D721Med (cell line): ENCODE data around the gene KCNIP1.
"Not testable (repeated sequence)": the region's sequence is repeated elsewhere in the genome, so short reads cannot be mapped to it uniquely, and the experiment has no call there.

Experiments
- DNase-seq: peaks from one replicate; pipeline ENCODE4 v3.0.0; 2011; ENCODE audit warnings: low spot score; ENCODE audit not compliant: insufficient read length
- FAIRE-seq: peaks from 2 replicates; lab custom pipeline; 2011; peaks lifted over from hg19 to GRCh38; lab: Jason Lieb, UNC
- TF ChIP-seq, protein P1 (sequence below): IDR thresholded peaks from 2 replicates; pipeline ENCODE4 v1.5.1; 2012; ENCODE audit warnings: mild to moderate bottlenecking, control low read depth; ENCODE audit not compliant: insufficient read depth; ENCODE audit errors: missing control alignments

KCNIP1 gene

DNA sequence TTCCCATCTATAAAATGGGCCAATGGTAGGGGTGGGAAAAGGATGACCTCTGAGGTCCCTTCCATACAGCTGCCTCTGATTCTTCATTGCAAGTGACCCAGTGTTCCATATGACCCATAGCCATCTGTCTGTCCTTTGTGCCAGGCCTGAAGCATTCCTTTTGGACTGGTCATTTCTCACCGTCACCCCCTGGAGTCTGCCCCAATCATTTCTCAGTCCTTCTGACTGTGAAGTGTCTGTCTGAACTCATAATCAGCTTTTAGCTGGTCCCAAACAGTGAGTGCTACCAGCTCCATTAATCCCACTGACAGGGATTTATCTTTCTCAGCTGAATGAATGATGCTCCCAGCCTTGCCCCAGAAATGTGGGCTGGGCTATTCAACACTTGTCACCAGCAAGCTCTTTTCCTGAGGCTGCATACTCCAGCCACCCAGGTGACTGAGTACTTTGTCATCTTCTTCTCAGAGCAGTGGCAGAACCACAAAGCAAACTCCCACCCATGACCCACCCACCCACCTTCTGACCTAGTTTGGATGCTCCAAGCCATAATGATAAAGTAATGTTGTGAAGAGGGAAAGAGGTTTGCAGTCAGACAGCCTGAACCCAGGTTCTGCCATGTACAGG lies 37.4 kb downstream of the KCNIP1 start:
- TF ChIP-seq, protein P1, sequence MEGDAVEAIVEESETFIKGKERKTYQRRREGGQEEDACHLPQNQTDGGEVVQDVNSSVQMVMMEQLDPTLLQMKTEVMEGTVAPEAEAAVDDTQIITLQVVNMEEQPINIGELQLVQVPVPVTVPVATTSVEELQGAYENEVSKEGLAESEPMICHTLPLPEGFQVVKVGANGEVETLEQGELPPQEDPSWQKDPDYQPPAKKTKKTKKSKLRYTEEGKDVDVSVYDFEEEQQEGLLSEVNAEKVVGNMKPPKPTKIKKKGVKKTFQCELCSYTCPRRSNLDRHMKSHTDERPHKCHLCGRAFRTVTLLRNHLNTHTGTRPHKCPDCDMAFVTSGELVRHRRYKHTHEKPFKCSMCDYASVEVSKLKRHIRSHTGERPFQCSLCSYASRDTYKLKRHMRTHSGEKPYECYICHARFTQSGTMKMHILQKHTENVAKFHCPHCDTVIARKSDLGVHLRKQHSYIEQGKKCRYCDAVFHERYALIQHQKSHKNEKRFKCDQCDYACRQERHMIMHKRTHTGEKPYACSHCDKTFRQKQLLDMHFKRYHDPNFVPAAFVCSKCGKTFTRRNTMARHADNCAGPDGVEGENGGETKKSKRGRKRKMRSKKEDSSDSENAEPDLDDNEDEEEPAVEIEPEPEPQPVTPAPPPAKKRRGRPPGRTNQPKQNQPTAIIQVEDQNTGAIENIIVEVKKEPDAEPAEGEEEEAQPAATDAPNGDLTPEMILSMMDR = no peak
- DNase-seq (no peak), FAIRE-seq (no peak)

DNA sequence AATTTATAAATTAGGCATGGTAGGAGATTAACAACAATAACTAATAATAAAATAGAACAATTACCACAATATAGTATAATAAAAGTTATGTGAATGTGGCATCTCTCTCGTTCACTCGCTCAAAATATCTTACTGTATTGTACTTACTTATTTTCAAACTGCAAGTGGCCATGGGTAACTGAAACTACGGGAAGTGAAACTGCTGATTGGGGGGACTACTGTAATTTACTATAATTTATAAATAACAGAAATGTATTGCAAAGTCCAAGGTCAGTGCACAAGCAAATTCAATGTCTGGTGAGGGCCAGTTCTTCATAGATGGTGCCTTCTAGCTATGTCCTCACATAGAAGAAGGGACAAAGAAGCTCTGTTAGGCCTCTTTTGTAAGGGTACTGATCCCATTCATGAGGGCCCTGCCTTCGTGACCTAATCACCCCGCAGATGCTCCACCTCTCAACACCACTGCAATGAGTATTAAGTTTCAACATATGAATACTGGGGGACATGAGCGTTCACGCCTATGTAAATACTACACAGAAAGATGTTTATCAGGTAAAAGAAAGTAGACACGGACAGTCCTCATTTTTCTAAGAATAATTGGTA lies 39.0 kb downstream of the KCNIP1 start:
- no peak for DNase-seq
- FAIRE-seq = no peak
- TF ChIP-seq, protein P1 = no peak

DNA sequence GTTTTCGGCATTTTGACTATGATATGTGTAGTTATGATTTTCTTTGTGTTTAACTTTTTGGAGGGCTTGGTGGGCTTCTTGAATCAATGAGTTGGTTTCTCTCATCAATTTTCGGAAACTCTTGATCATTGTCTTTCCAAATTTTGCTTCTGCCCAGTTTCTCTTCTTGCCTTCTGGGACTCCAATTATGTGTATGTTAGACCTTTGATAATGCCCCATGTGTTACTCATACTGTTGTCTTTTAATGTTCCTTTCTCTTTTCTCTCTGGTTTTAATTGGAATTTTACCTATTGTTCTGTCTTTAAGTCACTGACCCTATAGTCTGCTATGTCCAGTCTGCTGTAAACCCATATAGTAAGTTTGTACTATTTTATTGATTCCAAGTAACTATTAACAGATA lies 41.5 kb downstream of the KCNIP1 start:
- DNase-seq (no peak), FAIRE-seq (no peak)
- TF ChIP-seq, protein P1 = no peak

DNA sequence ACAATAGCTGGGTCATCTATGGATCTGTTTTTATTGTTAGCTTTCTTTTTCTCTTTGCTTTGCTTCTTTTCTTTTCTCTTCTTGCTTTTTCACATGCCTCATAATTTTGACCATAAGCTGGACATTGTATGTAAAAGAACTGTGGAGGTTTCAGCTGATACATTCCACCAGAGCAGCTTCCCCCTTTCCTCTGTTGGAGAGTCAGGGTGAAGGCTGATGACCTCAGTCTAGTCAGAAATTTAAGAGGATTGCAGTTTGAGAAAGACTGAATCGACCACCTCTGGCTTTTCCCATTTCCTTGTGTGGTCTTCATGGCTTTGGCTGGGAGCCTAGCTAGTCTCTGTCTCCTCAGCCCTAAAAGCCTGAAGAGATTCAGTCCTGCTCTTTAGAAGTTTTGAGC lies 42.0 kb downstream of the KCNIP1 start:
- DNase-seq (no peak), FAIRE-seq (no peak)
- TF ChIP-seq, protein P1 = no peak

DNA sequence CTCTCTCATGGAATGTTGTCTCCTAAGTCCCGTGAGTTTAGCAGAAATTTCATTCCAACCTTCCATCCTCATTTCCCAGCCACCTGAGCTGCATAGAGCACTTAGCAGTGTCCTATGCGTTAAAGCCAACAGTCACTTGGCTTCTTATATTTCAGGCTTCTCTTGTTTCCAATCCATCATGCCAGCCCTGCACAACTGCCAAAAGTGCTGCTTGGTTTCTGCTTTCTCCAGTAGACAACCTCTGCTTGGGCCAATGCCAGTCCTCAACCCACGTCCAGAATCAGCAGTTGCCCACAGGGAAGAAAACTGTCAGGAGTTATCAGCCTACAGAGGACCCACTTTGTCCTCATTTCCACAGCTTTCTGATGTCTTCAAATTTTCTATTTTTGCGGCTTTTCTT lies 42.5 kb downstream of the KCNIP1 start:
- no peak for DNase-seq
- FAIRE-seq = no peak
- TF ChIP-seq, protein P1 = no peak

DNA sequence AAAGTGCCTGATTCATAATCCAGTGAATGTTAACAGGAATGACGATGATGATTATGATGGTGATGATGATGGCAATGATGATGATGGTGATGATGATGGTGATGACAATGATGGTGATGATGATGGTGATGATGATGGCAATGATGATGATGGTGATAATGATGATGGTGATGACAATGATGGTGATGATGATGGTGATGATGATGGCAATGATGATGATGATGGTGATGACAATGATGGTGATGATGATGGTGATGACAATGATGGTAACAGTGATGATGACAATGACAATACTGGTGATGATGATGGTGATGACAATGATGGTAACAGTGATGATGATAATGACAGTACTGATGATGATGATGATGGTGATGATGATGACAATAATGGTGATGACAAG lies 46.6 kb downstream of the KCNIP1 start:
- not testable (repeated sequence) for FAIRE-seq, DNase-seq

DNA sequence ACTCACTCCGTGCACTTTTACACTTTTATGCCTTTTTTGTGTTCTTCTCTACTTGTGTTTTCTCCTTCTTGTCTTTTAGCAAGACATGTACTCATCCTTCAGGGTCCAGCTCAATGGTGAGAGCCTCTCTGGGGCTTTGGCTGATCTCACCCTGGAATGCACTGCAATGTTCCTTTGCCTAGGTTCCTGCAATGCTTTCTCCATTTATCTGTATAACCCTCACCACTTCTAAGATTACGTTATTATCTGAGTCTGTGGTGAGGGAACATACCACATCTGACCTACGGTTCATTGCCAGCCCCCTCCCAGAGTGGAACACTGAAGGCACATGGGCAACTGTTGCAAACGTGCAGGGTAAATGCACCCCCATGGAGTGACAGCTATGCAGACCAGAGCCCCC lies 47.3 kb downstream of the KCNIP1 start:
- FAIRE-seq = no peak

More for the DNA sequence above, 47.3 kb downstream of the KCNIP1 start:
- TF ChIP-seq, protein P1 = no peak
- DNase-seq = no peak
